SK-N-SH (cell line): Measurements from ENCODE around the gene JAML. TPM values are rescaled to one million over a fixed set of nuclear protein-coding genes. Genes with fewer than 3 reads are reported as not detected.

Experiments
- CTCF ChIA-PET: fragments of 300-600, 350-600 bp; formaldehyde crosslinking; extraction: SDS; loops from one replicate; lab custom pipeline; 2021; lab: Yijun Ruan, JAX
- POLR2A ChIA-PET: fragments of 350-600 bp; sonication (Branson Sonifier 250); formaldehyde crosslinking; extraction: SDS; loops from one replicate; lab custom pipeline; 2020; ENCODE audit warnings: antibody characterized with exemption, inconsistent platforms; lab: Yijun Ruan, JAX
- DNase-seq: peaks from one replicate; pipeline ENCODE4 v3.0.0; 2012
- H2AFZ ChIP-seq: fragments of 200-600 bp; sonication (generic); 2 replicates; pipeline ENCODE4 v1.8.1; 2016; ENCODE audit warnings: antibody characterized with exemption, mild to moderate bottlenecking, low read depth
- H3F3A ChIP-seq: fragments of 200-600 bp; sonication (generic); replicated peaks from 2 replicates; pipeline ENCODE3; 2016; ENCODE audit warnings: antibody characterized with exemption, mild to moderate bottlenecking; ENCODE audit not compliant: insufficient read depth
- H3K27ac ChIP-seq, 2 experiments: fragments of 200-500 bp in 1 of 2; fragments of 200-600 bp in 1 of 2; sonication (Bioruptor generic) in 1 of 2; sonication (generic), shearing (Covaris generic) in 1 of 2; 2 replicates each; pipeline versions ENCODE4 v1.5.1 to v1.6.1; 2014 to 2016; ENCODE audit warnings: low read depth in 2 of 2, inconsistent platforms in 1 of 2, low read length in 1 of 2, mild to moderate bottlenecking in 1 of 2, mixed read lengths in 1 of 2
- H3K27me3 ChIP-seq: fragments of 200-600 bp; sonication (generic), shearing (Covaris generic); 2 replicates; pipeline ENCODE4 v1.6.1; 2016; ENCODE audit warnings: mixed run types; ENCODE audit not compliant: insufficient read depth
- H3K36me3 ChIP-seq, 2 experiments: fragments of 200-500 bp in 1 of 2; fragments of 200-600 bp in 1 of 2; sonication (Bioruptor generic) in 1 of 2; sonication (generic) in 1 of 2; replicated peaks in 1 of 2; 2 replicates each; pipeline versions ENCODE3 to v1.5.1; 2014 to 2016; ENCODE audit warnings: low read length in 1 of 2, mild to moderate bottlenecking in 1 of 2; ENCODE audit not compliant: insufficient read depth in 2 of 2, control insufficient read depth in 1 of 2
- H3K4me1 ChIP-seq, 2 experiments: fragments of 200-500 bp in 1 of 2; fragments of 200-600 bp in 1 of 2; sonication (Bioruptor generic) in 1 of 2; sonication (generic), shearing (Covaris generic) in 1 of 2; 2 replicates each; pipeline versions ENCODE4 v1.5.1 to v1.6.1; 2014 to 2016; ENCODE audit warnings: low read depth in 1 of 2, low read length in 1 of 2, mixed run types in 1 of 2; ENCODE audit not compliant: insufficient read depth in 2 of 2, control insufficient read depth in 1 of 2
- H3K4me2 ChIP-seq: fragments of 200-600 bp; sonication (generic), shearing (Covaris generic); 2 replicates; pipeline ENCODE4 v1.6.1; 2017; ENCODE audit warnings: mixed run types
- H3K4me3 ChIP-seq, 2 experiments: fragments of 200-500 bp in 1 of 2; fragments of 200-600 bp in 1 of 2; sonication (Bioruptor generic) in 1 of 2; sonication (generic), shearing (Covaris generic) in 1 of 2; 2 replicates each; pipeline versions ENCODE4 v1.5.1 to v1.8.1; 2014 to 2016; ENCODE audit warnings: low read depth in 2 of 2, inconsistent platforms in 1 of 2, low read length in 1 of 2, mild to moderate bottlenecking in 1 of 2, mixed read lengths in 1 of 2, moderate library complexity in 1 of 2
- H3K79me2 ChIP-seq: fragments of 200-600 bp; sonication (generic); 2 replicates; pipeline ENCODE4 v1.8.1; 2017; ENCODE audit warnings: mild to moderate bottlenecking; ENCODE audit not compliant: insufficient read depth
- H3K9ac ChIP-seq: fragments of 200-600 bp; sonication (generic); 2 replicates; pipeline ENCODE4 v1.6.1; 2017; ENCODE audit warnings: mixed run types
- H3K9me2 ChIP-seq: fragments of 200-600 bp; sonication (generic); 2 replicates; pipeline ENCODE4 v1.6.1; 2017; ENCODE audit warnings: mixed run types
- H3K9me3 ChIP-seq: fragments of 200-600 bp; sonication (generic); 2 replicates; pipeline ENCODE4 v1.6.1; 2017; ENCODE audit warnings: mixed run types, mild to moderate bottlenecking, moderate library complexity
- H4K20me1 ChIP-seq: fragments of 200-600 bp; sonication (generic); 2 replicates; pipeline ENCODE4 v1.6.1; 2017; ENCODE audit warnings: mild to moderate bottlenecking, mixed run types; ENCODE audit not compliant: insufficient read depth
- CHD2 ChIP-seq: fragments of 150-350 bp; IDR thresholded peaks from 2 replicates; pipeline ENCODE4 v1.6.1; 2018; ENCODE audit warnings: low read length; ENCODE audit not compliant: partially characterized antibody
- CTCF ChIP-seq: fragments of 200-600 bp; sonication (generic); IDR thresholded peaks from 2 replicates; pipeline ENCODE4 v1.6.1; 2017; ENCODE audit warnings: antibody characterized with exemption, mild to moderate bottlenecking, moderate library complexity
- EP300 ChIP-seq, 2 experiments: IDR thresholded peaks; 2 replicates each; pipeline versions ENCODE4 v1.4.0 to v1.6.1; 2012; ENCODE audit warnings: borderline replicate concordance in 1 of 2, low read depth in 1 of 2, low read length in 1 of 2
- FOXJ3 ChIP-seq: sonication (generic); formaldehyde crosslinking; IDR thresholded peaks from 2 replicates; pipeline ENCODE4 v1.5.1; 2020; ENCODE audit warnings: mild to moderate bottlenecking, missing genetic modification reagents
- FOXM1 ChIP-seq: IDR thresholded peaks from 2 replicates; pipeline ENCODE4 v1.4.0; 2012; ENCODE audit warnings: low read depth, mild to moderate bottlenecking
- GATA2 ChIP-seq: sonication (generic); formaldehyde crosslinking; IDR thresholded peaks from 2 replicates; pipeline ENCODE4 v1.5.0; 2020; ENCODE audit warnings: mild to moderate bottlenecking, missing genetic modification reagents
- MAX ChIP-seq: IDR thresholded peaks from 2 replicates; pipeline ENCODE4 v1.4.0; 2012; ENCODE audit warnings: low read depth
- MXI1 ChIP-seq: IDR thresholded peaks from 2 replicates; pipeline ENCODE4 v1.6.1; 2012; ENCODE audit warnings: mild to moderate bottlenecking, low read depth, low read length, improper control_type of control experiment
- NFIC ChIP-seq: IDR thresholded peaks from 2 replicates; pipeline ENCODE4 v1.4.0; 2012; ENCODE audit warnings: borderline replicate concordance
- NRF1 ChIP-seq: IDR thresholded peaks from 2 replicates; pipeline ENCODE4 v1.6.1; 2012; ENCODE audit warnings: low read depth, mild to moderate bottlenecking, low read length
- POLR2AphosphoS5 ChIP-seq: IDR thresholded peaks from 2 replicates; pipeline ENCODE4 v1.6.1; 2012; ENCODE audit warnings: low read depth, low read length
- RCOR1 ChIP-seq: fragments of 150-350 bp; IDR thresholded peaks from 2 replicates; pipeline ENCODE4 v1.6.1; 2017; ENCODE audit warnings: antibody characterized with exemption, low read length
- RFX5 ChIP-seq: IDR thresholded peaks from 2 replicates; pipeline ENCODE4 v1.6.1; 2012; ENCODE audit warnings: mild to moderate bottlenecking, improper control_type of control experiment, low read length
- RXRA ChIP-seq: IDR thresholded peaks from 2 replicates; pipeline ENCODE4 v1.4.0; 2012; ENCODE audit warnings: low read depth, mild to moderate bottlenecking, borderline replicate concordance
- SIN3A ChIP-seq: IDR thresholded peaks from 2 replicates; pipeline ENCODE4 v1.6.1; 2012; ENCODE audit warnings: low read depth, mild to moderate bottlenecking, low read length, moderate library complexity, borderline replicate concordance
- SMC3 ChIP-seq: IDR thresholded peaks from 2 replicates; pipeline ENCODE4 v1.6.1; 2012; ENCODE audit warnings: low read depth, low read length, improper control_type of control experiment
- TAF1 ChIP-seq: IDR thresholded peaks from 2 replicates; pipeline ENCODE4 v1.6.1; 2012; ENCODE audit warnings: low read depth, mild to moderate bottlenecking, low read length, moderate library complexity, borderline replicate concordance
- TCF12 ChIP-seq: IDR thresholded peaks from 2 replicates; pipeline ENCODE4 v1.4.0; 2012
- TEAD4 ChIP-seq: IDR thresholded peaks from 2 replicates; pipeline ENCODE4 v1.4.0; 2012; ENCODE audit warnings: mild to moderate bottlenecking, borderline replicate concordance; ENCODE audit not compliant: insufficient read depth
- USF2 ChIP-seq: fragments of 150-350 bp; IDR thresholded peaks from 2 replicates; pipeline ENCODE4 v1.6.1; 2017; ENCODE audit warnings: antibody characterized with exemption, low read length, low read depth, borderline replicate concordance
- ZBTB33 ChIP-seq: IDR thresholded peaks from 2 replicates; pipeline ENCODE4 v1.4.0; 2012; ENCODE audit warnings: low read depth, borderline replicate concordance
- WGBS: methylation state at CpG from one replicate; pipeline ENCODE4 v1.1.6; 2017; ENCODE audit warnings: low lambda C conversion rate; 5-methylcytosine and 5-hydroxymethylcytosine counted together
- polyA plus RNA-seq, 3 experiments: library from polyadenylated mRNA; depleted of rRNA; stranded (reverse); fragments of >200 nt; gene quantifications; 2 replicates each; pipeline ENCODE4 v1.2.3, GENCODE V29; 2012

Gene JAML
- polyA plus RNA-seq, 1 of the 3 experiments (the other 2 are of a cell fraction): not detected

- CTCF ChIA-PET: interaction anchor here (6.3 kb wide), 1 partner anchor 25 kb away, joined by 246 read pairs; no protein-coding TSS in a partner anchor
- no peaks in the 10 kb centered on the region for H4K20me1 ChIP-seq
Observed at GRCh38 chr11:118168316-118168715, 56.5 kb downstream of the JAML start.

GRCh38 chr11:118167906-118168305 lies 56.9 kb downstream of the JAML start:
- CTCF ChIA-PET: interaction anchor here (1.3 to 6.3 kb wide), 2 partner anchors 24 to 180 kb away, joined by 3 to 246 read pairs; no protein-coding TSS in a partner anchor
- DNase-seq: no peak
- no peaks in the 10 kb centered on the region for H3K9me2 ChIP-seq
- no peak overlapping the region for H3K27ac ChIP-seq
- no peaks in the 10 kb centered on the region for H3F3A ChIP-seq
- no peak overlapping the region for H2AFZ ChIP-seq
- H3K9me3 ChIP-seq: no peaks in the 10 kb centered on the region
- no peaks in the 10 kb centered on the region for H3K79me2 ChIP-seq
- no peak overlapping the region for H3K4me3 ChIP-seq
- H3K27me3 ChIP-seq: peaks cover 37% of the 10 kb centered on the region
- no peaks in the 10 kb centered on the region for H4K20me1 ChIP-seq
- H3K9ac ChIP-seq: no peak overlapping the region
- peaks cover 0 to 2% of the 10 kb centered on the region in 2 experiments; a peak in 1 of 4 replicates for H3K4me1 ChIP-seq
- 79% methylated on average over 11 of the region's 12 CpGs for WGBS
- no peak overlapping the region for H3K4me2 ChIP-seq
- POLR2A ChIA-PET: no interaction called here
- H3K36me3 ChIP-seq: no peaks in the 10 kb centered on the region
- no peak for TF ChIP-seq CTCF
- no peak for TF ChIP-seq SMC3
- no peak for TF ChIP-seq MAX
- no peak for TF ChIP-seq RFX5
- TF ChIP-seq RCOR1: no peak
- TF ChIP-seq FOXM1: no peak
- TF ChIP-seq NFIC: no peak
- no peak for TF ChIP-seq TAF1
- TF ChIP-seq FOXJ3 (CRISPR knock-in tag): no peak
- no peak for TF ChIP-seq TCF12
- TF ChIP-seq RXRA: no peak
- no peak for TF ChIP-seq GATA2 (CRISPR knock-in tag)
- TF ChIP-seq USF2: no peak

More at GRCh38 chr11:118168316-118168715, 56.5 kb downstream of the JAML start:
- no peak for DNase-seq
- 42% methylated on average over 2 of the region's 8 CpGs for WGBS
- no peak overlapping the region for H3K4me3 ChIP-seq
- no peak for TF ChIP-seq POLR2AphosphoS5
- TF ChIP-seq SIN3A: no peak
- TF ChIP-seq USF2: no peak
- no peak for TF ChIP-seq NRF1
- TF ChIP-seq GATA2 (CRISPR knock-in tag): no peak
- TF ChIP-seq TAF1: no peak
- no peak for TF ChIP-seq FOXJ3 (CRISPR knock-in tag)
- no peak for TF ChIP-seq MXI1
- TF ChIP-seq RFX5: no peak
- TF ChIP-seq EP300 (IDR thresholded peaks at IDR 0.05; ENCODE audit: borderline replicate concordance in 1 of 2, low read depth in 1 of 2, low read length in 1 of 2): no peak
- TF ChIP-seq RXRA: no peak
- TF ChIP-seq TEAD4: no peak
- no peak for TF ChIP-seq CHD2
- TF ChIP-seq ZBTB33: no peak
- POLR2A ChIA-PET: no interaction called here
- peaks cover 0 to 2% of the 10 kb centered on the region in 2 experiments; a peak in 1 of 4 replicates for H3K4me1 ChIP-seq
- no peak overlapping the region for H2AFZ ChIP-seq
- no peak overlapping the region for H3K9ac ChIP-seq
- no peaks in the 10 kb centered on the region for H3K79me2 ChIP-seq
- H3F3A ChIP-seq: no peaks in the 10 kb centered on the region
- H3K9me2 ChIP-seq: no peaks in the 10 kb centered on the region
- no peaks in the 10 kb centered on the region for H3K9me3 ChIP-seq
- no peak overlapping the region for H3K27ac ChIP-seq
- H3K4me2 ChIP-seq: no peak overlapping the region
- H3K27me3 ChIP-seq: peaks cover 33% of the 10 kb centered on the region
- no peaks in the 10 kb centered on the region for H3K36me3 ChIP-seq
